HL-60 (cell line): ENCODE results near the gene HSBP1L1.

Source experiments
- DNase-seq, 2 experiments: peaks; one replicate each; pipeline ENCODE4 v3.0.0-alpha.2; 2010 to 2020; ENCODE audit warnings: low read depth in 1 of 2, low spot score in 1 of 2
- H3K27ac ChIP-seq: fragments of 250-450 bp; sonication (Bioruptor Pico); replicated peaks from 2 replicates; pipeline ENCODE4 v1.5.1; 2020; ENCODE audit warnings: mild to moderate bottlenecking, moderate library complexity
- H3K27me3 ChIP-seq: fragments of 250-450 bp; sonication (Bioruptor Pico); 2 replicates; pipeline ENCODE4 v1.5.1; 2021; ENCODE audit warnings: mild to moderate bottlenecking, moderate library complexity; ENCODE audit not compliant: insufficient read depth, poor library complexity, severe bottlenecking
- H3K4me3 ChIP-seq: replicated peaks from 2 replicates; pipeline ENCODE4 v1.5.1; 2011; ENCODE audit warnings: mild to moderate bottlenecking, control low read depth, low read length; ENCODE audit not compliant: insufficient read depth
- GABPA ChIP-seq: IDR thresholded peaks from 2 replicates; pipeline ENCODE4 v1.6.1; 2012; ENCODE audit warnings: low read depth
- POLR2AphosphoS5 ChIP-seq: IDR thresholded peaks from 2 replicates; pipeline ENCODE4 v1.6.1; 2012; ENCODE audit warnings: low read depth
- REST ChIP-seq: IDR thresholded peaks from 2 replicates; pipeline ENCODE4 v1.6.1; 2012; ENCODE audit warnings: low read depth; ENCODE audit not compliant: insufficient replicate concordance
- SPI1 ChIP-seq: IDR thresholded peaks from 2 replicates; pipeline ENCODE4 v1.6.1; 2012; ENCODE audit warnings: low read depth, mild to moderate bottlenecking, borderline replicate concordance
- TF ChIP-seq, protein P1 (sequence below): IDR thresholded peaks from one replicate; pipeline ENCODE4 v1.5.1; 2011; ENCODE audit warnings: low read length, control low read depth, inconsistent platforms; ENCODE audit not compliant: insufficient read depth

The HSBP1L1 gene

DNA sequence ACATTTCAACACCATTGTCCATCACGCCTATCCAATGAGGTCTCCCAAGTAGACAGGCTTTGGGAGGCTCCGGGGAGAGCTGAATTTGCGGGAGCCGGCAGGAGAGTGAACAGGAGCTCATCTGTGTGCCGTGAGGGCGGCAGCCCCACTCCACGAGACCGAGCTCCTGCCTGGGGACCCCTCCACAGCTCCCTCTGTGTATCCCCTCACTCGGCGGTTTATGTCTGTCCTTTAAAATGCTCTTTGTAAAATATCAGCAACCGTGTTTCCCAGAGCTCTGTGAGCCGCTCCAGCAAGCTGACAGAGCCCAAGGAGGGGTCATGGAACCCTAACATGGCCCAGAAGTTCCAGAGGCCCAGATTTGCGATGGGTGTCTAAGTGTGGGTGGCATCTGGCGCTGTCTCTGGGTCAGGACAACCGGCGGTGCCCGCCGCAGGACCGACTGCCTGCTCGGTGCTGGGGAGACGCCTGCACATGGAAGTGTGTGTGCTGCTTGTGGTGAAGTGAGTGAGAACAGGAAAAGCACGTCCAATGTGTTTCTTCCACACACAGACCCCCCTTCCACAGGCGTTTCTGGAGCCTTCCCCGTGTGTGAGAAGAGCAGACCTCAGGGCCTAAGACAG is 47.8 kb upstream of the HSBP1L1 start:
- TF ChIP-seq, protein P1, sequence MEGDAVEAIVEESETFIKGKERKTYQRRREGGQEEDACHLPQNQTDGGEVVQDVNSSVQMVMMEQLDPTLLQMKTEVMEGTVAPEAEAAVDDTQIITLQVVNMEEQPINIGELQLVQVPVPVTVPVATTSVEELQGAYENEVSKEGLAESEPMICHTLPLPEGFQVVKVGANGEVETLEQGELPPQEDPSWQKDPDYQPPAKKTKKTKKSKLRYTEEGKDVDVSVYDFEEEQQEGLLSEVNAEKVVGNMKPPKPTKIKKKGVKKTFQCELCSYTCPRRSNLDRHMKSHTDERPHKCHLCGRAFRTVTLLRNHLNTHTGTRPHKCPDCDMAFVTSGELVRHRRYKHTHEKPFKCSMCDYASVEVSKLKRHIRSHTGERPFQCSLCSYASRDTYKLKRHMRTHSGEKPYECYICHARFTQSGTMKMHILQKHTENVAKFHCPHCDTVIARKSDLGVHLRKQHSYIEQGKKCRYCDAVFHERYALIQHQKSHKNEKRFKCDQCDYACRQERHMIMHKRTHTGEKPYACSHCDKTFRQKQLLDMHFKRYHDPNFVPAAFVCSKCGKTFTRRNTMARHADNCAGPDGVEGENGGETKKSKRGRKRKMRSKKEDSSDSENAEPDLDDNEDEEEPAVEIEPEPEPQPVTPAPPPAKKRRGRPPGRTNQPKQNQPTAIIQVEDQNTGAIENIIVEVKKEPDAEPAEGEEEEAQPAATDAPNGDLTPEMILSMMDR = no peak
- TF ChIP-seq REST (no peak), GABPA (no peak), POLR2AphosphoS5 (no peak), SPI1 (no peak)
- no peak overlapping the region for H3K4me3 ChIP-seq
- H3K27ac ChIP-seq = no peak overlapping the region
- H3K27me3 ChIP-seq = no peaks in the 10 kb centered on the region
- DNase-seq = no peak

GRCh38 chr18:79917169-79917852 is 47.1 kb upstream of the HSBP1L1 start:
- TF ChIP-seq GABPA (no peak), REST (no peak), POLR2AphosphoS5 (no peak), SPI1 (no peak)
- TF ChIP-seq, protein P1 = no peak
- H3K27ac ChIP-seq = no peak overlapping the region
- DNase-seq = no peak
- H3K27me3 ChIP-seq = no peaks in the 10 kb centered on the region
- H3K4me3 ChIP-seq = no peak overlapping the region

DNA sequence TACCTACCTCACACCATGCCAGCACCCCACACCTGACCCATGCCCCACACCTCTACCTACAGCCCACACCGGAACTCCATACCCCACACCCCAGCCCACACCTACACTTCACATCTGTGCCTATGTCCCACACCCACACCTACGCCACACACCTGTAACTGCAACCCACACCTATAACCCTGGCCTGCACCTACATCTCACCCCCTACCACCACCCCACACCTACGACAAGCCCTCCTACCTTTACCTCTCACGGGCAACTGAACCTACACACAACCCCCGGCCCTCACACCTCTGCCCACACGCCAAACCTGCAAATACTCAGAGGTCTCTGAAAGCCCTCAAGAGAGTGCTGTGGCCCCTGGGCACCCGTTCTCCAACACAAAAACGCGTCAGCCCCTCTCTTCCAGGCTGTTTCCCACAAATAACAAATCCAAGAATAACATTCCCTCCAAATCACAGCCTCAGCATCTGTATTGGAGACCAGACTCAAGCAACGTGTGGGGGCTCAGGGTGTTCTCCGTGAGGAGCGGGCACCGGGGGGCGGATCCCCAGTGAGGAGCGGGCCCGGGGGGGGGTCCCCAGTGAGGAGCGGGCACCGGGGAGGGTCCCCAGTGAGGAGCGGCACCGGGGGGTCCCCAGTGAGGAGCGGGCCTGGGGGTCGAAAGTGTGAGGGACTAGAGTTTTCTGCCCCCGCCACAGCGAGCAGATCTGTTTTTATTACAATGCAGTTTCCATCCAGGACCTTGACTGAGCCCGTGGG is 46.4 kb upstream of the HSBP1L1 start:
- no peak for DNase-seq
- no peak overlapping the region for H3K27ac ChIP-seq
- TF ChIP-seq GABPA (no peak), REST (no peak), POLR2AphosphoS5 (no peak), SPI1 (no peak)
- TF ChIP-seq, protein P1 = no peak
- no peak overlapping the region for H3K4me3 ChIP-seq
- H3K27me3 ChIP-seq = no peaks in the 10 kb centered on the region
